ENCODE data around the gene SIRPB1.
"Not testable (repeated sequence)": the region's sequence is repeated elsewhere in the genome, so short reads cannot be mapped to it uniquely, and the experiment has no call there.

Gene SIRPB1

GRCh38 chr20:1636621-1637020 is 16.8 kb upstream of the SIRPB1 start:
- DNase-seq, result no peak

DNA sequence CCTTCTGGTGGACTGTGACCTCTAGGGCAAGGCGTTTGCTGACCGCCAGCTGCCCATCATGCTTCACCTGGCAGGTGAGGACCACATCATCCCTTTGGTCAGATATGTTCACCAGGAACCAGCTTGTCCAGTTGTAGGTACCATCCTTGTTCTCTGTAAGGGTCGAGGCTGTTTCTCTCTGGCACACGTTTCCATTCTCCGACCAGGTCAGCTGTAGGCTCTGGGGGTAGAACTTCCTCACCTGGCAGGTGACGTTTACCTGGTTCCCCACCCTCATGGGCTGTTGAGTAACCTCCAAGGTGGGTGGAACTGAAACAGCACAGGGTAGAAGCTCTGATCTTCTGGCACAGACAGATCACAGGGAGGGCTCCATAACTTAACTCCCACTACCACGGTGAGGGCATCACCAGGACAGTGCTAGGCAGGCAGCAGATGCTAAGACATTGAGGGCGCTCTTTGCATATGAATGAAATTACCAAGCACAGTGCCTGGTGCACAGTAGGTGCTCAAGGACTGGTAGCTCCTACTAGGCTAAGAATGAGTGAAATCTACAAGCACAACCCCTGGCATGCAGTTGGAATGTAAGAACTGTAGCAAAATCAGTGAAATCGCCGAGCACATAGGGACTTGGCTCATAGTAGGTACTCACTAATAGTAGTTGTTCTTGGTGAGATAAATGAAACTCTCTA is 15.6 kb upstream of the SIRPB1 start:
- DNase-seq, result no peak

DNA sequence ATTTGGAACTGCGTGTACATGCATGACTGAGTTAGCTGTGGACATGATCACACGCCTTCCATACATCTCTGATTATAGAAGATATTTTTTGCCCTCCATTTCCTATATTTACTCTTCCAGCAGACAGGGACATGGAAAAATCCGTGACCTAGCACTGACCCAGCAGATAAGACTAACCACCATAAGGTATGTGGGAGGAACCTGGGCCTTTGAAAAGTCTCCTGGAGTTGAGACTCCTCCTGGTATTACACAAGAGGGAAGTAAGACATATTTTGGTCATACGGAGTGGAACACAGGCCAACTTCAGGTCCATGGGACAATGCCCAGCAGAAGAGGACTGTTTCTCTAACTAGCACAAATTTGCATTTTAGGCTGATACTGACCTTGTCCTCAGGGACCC is 13.7 kb upstream of the SIRPB1 start:
- DNase-seq, result no peak

DNA sequence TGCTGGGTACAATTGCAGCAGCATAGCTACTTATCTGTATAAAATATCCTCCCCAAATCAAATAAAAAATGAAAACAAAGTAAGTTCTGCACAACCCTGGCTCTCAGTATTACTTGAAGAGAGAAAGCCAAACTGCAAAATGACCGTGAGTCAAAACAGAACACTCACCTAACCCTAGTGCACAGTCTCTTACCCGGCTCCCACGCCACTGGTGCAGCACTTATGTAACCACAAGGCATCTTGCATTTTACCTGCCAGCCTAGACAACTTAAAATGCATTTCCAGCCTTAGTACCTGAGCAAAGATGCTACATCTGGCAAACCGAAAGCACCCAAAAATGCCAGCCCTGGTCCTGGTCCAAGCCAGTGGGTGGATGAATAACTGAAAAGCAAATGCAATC is 12.4 kb upstream of the SIRPB1 start:
- DNase-seq, result no peak

GRCh38 chr20:1631309-1632151 is 11.7 kb upstream of the SIRPB1 start:
- no peak for DNase-seq

- no peak for DNase-seq
These were observed 10.4 kb upstream of the SIRPB1 start for GRCh38 chr20:1630186-1630585.

GRCh38 chr20:1629321-1629720 is 9.5 kb upstream of the SIRPB1 start:
- DNase-seq, result no peak

- no peak for DNase-seq
These were observed 8.8 kb upstream of the SIRPB1 start for GRCh38 chr20:1628621-1629020.

DNA sequence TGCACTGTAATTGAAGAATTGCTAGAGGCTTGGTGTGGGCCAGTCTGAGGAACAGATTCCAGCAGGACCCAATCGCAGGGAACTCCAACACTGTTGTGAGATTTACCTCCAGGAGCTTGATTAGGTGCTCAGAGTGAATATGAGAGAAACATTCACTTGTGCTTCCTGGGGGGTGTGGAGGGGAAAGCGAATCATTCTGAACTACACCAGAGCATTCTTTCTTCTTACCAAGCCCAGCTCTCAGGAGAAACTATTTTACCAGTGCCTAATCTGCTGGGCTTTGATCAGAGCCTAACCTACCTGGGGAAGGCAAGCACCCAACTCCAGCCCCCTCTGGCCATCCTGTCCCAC is 7.4 kb upstream of the SIRPB1 start:
- no peak for DNase-seq

DNA sequence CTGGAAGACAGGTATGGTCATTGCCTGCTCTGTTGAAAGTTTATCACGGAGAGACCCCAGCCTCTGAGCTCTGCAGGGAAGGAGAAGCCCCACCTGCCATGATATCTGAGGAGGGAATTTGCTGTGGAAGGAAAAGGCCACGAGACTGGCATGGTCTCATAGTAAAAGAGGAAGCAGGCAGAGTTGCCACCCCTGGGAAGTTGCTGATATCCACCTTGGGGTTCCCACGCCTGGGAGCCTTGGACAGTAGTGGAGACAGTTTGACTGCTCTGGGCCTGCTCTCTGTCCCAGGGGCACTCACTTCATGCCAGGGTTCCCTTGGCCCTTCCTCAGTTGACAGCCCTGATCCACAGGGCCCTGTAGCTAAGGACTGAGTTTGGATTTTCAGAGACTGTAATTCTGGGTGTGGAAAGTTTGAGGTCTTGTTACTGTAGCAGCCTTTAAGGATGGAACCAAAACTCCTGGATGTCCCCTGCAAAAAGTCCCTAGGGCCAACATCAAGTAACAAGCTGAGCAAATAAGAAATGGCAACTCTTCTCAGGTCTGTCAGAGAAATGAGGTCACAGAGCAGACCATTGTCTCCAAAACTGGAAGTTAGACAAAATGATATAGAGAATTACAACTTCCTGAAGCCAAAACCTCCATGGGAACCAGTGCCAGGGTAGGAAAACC is 6.9 kb upstream of the SIRPB1 start:
- DNase-seq, result no peak

DNA sequence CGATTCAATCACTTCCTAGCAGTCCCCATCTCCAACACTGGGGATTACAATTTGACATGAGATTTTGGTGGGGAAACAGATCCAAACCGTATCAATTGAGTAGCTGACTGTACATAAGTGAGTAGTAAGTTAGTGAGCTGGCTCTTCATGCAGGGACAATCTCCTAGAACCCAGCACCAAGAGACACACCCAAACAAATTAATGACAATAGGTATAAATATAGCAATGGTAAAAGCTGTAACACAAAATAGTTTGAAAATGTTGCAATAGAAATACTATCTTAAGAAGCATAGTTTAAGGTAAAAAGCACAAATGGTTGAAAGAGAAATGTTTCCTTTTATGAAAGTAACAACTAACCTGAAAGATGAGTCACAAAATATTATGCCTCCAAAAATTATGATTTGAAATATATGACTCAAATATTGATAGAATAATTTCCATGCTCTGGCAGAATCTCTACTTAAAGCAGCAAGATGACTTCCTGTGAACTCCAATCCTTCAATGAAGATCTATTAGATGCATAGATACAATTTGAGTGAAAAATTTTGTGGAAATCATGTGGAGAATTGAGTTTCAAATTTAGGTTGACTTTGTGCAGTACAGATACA is 5.4 kb upstream of the SIRPB1 start:
- DNase-seq, result no peak

GRCh38 chr20:1623501-1624205 is 3.8 kb upstream of the SIRPB1 start:
- DNase-seq, result no peak

- DNase-seq, result no peak
These were observed 2.6 kb upstream of the SIRPB1 start for GRCh38 chr20:1622450-1622849.

GRCh38 chr20:1621316-1621715 is 1.5 kb upstream of the SIRPB1 start:
- no peak for DNase-seq

GRCh38 chr20:1618954-1619540 is 762 bp downstream of the SIRPB1 start:
- DNase-seq, result no peak

- DNase-seq, result no peak
These were observed 1.3 kb downstream of the SIRPB1 start for GRCh38 chr20:1618479-1618878.

GRCh38 chr20:1616858-1617434 is 2.9 kb downstream of the SIRPB1 start:
- no peak for DNase-seq

GRCh38 chr20:1610404-1610803 is 9.4 kb downstream of the SIRPB1 start:
- DNase-seq, result not testable (repeated sequence)

GRCh38 chr20:1608678-1609347 is 11.0 kb downstream of the SIRPB1 start:
- DNase-seq, result not testable (repeated sequence)

DNA sequence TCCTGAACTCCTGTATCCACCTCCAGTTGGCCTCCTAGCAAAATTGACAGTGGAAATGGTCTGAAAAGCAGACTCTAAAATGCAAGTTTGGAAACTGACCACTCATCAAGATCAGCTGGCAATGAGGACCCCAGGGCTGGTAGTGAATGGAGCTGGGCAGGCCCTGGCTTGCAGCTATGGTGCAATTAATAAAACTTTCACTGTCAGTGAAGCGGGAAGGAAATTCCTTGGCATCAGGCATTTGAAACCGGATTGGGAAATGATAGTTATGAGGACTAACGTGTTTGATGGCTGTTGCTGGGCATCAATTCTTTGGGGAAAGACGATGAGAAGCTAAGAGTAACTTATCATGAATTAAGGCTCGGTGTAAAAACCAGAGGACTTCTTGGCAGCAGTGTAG is 19.1 kb downstream of the SIRPB1 start:
- no peak for DNase-seq

GRCh38 chr20:1595333-1595732 is 24.5 kb downstream of the SIRPB1 start:
- DNase-seq, result no peak

Data from midbrain (tissue), 1 donor.